NCI-H2171 (cell line): Measurements from ENCODE around the gene HEATR1.
"Not testable (repeated sequence)": the region's sequence is repeated elsewhere in the genome, so short reads cannot be mapped to it uniquely, and the experiment has no call there.

Experiments used
- DNase-seq: peaks from one replicate; lab custom pipeline; 2025; lab: John Stamatoyannopoulos, UW

Gene HEATR1, protein sequence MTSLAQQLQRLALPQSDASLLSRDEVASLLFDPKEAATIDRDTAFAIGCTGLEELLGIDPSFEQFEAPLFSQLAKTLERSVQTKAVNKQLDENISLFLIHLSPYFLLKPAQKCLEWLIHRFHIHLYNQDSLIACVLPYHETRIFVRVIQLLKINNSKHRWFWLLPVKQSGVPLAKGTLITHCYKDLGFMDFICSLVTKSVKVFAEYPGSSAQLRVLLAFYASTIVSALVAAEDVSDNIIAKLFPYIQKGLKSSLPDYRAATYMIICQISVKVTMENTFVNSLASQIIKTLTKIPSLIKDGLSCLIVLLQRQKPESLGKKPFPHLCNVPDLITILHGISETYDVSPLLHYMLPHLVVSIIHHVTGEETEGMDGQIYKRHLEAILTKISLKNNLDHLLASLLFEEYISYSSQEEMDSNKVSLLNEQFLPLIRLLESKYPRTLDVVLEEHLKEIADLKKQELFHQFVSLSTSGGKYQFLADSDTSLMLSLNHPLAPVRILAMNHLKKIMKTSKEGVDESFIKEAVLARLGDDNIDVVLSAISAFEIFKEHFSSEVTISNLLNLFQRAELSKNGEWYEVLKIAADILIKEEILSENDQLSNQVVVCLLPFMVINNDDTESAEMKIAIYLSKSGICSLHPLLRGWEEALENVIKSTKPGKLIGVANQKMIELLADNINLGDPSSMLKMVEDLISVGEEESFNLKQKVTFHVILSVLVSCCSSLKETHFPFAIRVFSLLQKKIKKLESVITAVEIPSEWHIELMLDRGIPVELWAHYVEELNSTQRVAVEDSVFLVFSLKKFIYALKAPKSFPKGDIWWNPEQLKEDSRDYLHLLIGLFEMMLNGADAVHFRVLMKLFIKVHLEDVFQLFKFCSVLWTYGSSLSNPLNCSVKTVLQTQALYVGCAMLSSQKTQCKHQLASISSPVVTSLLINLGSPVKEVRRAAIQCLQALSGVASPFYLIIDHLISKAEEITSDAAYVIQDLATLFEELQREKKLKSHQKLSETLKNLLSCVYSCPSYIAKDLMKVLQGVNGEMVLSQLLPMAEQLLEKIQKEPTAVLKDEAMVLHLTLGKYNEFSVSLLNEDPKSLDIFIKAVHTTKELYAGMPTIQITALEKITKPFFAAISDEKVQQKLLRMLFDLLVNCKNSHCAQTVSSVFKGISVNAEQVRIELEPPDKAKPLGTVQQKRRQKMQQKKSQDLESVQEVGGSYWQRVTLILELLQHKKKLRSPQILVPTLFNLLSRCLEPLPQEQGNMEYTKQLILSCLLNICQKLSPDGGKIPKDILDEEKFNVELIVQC (N-terminal part only)

DNA sequence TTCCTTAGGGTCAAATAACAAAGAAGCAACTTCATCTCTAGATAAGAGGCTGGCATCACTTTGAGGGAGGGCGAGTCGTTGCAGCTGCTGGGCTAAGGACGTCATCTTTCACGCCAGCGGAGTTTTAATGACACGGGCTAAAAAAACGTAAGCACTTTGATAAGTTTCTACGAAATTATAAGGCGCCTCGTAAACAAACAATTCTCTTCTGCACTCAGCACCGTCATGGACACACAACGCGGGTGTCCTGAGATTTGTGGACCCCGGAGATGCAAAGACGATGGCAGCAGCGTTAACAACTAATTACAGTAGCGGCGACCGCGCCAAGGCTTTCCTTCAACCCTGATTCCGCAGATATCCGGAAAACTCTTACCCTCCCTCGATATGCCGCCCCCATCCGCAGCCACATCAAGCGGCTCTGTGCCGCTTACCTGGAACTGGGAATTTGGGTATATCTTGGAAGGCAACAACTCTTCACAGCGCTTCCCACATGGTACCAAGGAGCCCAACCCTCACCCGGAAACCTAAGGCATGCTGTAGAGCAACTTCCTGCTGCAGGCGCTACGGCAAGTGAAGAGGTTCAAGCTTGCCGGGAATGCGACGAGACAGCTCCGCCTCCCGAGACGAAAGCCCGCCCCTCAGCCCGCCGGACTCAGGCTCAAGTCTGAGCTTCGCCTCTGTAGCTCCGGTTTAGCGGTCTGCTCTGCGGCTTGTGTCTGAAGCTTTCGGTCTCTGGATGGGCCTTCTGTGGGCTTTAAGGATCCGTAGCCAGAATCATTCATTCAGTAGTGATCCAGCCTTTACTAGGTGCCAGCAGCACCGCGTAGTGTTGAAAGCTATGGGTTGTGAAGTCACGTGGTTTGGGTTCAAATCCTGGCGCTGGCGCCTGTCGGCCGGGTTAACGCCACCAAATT lies at the start of gene HEATR1:
Gene HEATR1, minus strand, starts transcription at position 526 of the 914 bp plus-strand sequence. Its CDS starts 421 bp downstream, at position 105.
- peak; percentile 86 for DNase-seq

DNA sequence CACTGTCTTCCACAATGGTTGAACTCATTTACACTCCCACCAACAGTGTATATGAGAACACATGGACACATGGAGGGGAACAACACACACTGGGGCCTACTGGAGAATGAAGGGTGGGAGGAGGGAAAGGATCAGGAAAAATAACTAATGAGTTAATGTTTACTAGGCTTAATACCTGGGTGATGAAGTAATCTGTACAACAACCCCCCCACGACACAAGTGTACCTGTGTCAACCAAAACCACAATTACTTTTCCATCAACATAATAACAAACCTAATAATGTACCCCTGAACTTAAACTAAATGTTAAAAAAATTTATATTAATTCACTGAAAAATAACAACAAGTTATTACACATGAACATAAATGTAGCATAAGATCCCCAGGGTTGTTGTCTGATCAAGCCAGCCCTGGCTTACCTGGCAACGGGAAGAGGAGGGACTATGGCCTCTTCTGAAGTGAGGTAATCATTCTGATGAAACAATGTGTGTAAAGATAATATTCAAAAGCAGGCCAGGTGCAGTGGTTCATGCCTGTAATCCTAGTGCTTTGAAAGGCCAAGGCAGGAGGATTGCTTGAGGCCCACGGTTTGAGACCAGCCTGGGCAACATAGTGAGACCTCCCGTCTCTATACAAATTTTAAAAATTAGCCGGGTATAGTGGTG lies 40.8 kb upstream of the HEATR1 start:
- no peak for DNase-seq

DNA sequence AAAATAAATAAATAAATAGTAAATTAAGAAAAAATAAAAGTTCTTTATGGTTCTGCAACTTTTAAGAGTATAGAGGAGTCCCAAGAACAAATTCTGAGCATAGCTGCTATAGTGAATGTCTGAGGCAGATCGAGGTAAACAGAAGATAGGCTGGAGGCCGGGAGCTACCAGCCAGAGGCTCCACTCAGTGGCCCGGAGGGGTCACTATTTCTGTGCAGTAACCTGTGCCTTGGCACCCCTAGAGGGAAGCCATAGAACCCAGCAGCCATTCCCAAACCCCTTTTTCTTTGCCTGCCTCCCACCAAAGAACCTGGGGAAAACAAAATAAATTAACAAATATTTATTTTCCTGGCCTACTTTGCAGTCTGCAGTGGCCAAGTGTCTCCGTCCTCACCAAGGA lies 38.4 kb upstream of the HEATR1 start:
- no peak for DNase-seq

DNA sequence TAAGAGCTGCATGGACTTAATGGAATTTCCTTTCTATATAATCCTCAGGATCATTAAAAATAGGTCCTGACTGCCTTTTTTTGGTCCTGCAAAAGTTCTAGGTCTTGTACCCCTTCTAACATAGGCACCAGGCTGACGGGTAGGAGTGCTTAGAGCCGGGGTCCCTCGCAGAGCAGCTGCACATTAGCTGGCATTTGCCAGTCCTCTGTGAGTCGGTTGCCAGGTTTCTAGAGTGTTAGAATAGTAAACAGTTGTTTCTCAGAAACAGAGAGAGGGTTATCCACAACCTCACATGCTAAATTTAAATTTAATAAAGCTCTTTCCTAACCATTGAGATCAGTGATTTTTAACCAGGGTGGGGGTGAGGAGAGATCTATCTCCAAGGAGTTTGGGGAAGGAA lies 35.4 kb upstream of the HEATR1 start:
- no peak for DNase-seq

DNA sequence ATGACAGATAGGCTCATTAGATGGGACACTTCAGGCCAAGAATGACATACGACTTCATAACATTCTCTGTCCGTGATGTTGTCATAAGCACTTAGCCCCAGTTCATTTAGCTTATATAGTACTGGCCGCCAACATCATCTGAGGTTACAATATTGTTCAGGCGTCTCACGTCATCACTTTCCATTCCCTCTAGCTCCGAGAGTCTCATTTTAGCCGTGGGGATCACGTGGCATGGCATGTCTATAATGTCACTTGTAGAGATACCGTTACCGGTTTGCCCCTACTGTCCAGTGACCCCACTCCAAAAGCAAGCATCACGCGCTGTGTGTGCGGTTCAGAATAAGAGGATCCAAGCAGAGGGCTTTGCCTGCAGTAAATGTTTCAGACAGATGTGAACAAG lies 34.6 kb upstream of the HEATR1 start:
- no peak for DNase-seq

DNA sequence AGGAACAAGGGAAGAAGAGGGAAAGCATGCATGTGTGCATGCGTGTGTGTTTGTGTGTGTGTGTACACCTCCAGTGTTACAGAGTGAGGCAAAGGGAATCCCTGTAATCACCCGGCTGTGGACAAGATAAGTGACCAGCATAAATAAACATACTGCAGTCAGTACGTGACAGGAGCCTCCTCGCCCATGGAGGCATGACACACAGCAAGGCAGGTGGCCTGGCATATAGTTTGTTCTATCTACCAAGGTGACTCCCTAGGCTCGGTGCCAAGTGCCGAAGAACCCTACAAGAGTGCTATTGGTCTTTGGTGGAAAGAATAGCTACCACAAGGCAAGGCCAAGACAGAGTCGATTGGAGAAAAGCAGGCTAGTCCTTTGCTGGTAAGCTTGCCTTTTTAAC lies 31.7 kb upstream of the HEATR1 start:
- DNase-seq = no peak

DNA sequence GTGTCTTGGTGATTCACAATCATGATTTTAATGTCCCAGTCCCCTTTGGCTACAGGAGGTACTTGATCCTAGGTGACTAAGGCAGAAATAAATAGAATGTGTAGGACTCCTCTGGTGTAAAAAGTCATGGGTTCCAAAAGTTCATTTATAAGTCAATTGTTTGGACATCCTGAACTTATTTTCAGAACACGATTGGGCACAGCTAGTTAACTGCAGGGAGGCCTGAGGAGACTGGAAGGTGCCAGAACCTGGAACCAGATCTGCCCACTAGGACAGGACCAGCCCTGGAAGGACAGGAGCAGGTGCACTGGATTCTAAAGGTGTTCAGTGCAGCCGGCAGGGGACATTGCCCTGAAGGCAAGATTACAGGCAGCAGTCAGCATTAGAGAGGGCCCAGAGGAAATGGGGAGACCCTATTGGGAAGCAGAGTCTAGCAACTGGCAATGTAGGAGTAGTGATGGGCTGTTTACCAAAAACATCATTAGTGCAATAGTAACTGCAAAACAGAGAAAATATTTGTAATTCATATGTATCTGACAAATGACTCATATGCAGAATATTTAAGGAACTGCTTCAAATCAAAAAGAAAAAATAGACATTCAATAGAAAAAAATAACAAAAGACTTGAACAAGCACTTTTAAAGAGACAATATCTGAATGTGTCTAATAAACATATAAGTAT lies 23.6 kb upstream of the HEATR1 start:
- DNase-seq = no peak

DNA sequence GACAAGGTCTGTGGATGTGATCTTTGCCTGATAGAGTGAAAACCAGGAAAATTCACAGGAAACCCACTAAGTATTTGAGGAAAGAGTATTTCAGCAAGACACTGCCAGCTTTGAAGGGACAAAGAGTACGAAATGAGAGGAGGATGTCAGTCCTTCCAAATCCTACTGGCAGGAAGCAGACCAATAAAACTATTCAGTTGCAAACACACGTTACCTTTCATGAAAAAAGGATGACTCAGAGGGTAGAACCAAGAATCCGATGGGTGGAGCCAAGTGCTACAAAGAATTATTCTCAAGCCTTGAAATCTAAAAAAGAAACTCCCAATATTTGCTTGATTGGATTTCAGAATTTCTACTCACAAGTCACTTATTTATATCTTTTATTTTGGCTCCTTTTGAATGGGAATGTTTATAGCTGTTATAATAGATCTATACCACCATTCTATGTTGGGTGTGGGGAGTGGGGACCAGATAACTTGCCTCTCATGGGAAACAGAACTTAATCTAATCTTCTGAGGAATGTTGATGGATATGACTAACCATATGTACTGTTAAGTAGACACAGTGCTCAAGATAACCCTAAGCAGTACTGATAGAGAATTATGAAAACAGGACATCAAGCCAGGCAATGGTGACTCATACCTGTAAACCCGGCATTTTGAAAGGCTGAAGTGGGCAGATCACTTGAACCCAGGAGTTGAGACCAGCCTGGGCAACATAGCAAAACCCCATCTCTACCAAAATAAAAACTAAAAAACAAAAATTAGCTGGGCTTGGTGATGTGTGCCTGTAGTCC lies 19.3 kb upstream of the HEATR1 start:
- no peak for DNase-seq

DNA sequence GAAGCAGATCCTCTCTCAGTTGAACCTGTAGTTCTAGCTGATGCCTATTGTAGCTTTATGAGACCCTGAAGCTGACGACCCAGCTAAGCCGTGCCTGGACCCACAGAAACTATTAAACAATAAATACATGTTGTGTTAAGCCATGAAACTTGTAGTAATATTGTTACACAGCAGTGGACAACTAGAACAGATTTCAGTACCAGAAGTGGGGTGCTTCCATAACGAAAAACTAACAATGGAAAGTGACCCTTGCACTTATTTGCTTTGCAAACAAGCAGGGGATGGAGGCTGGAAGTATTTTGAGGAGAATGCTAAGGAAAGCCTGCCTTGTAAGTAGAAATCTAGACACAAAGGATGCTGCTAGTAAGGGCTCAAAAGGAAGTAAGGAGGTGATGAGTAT lies 18.1 kb upstream of the HEATR1 start:
- DNase-seq = no peak

DNA sequence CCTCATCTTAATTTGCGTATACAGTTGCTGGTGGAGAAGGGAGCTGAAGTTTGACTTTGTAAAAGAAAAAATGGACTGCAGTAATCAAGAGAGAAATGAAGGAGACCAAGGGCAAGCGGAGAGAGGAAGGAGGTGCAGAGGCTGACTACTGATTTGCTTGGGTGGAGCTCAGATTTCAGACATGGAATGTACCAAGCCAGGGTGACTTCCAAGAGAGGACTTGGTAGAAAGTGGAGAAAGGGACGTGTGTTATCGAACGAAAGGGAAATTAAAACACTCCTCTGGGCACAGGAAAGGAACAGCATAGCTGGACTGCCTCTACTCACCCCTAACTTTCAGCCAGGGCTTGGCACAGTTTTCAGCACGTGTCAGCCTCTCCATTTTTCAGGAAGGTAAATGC lies 15.1 kb upstream of the HEATR1 start:
- no peak for DNase-seq

DNA sequence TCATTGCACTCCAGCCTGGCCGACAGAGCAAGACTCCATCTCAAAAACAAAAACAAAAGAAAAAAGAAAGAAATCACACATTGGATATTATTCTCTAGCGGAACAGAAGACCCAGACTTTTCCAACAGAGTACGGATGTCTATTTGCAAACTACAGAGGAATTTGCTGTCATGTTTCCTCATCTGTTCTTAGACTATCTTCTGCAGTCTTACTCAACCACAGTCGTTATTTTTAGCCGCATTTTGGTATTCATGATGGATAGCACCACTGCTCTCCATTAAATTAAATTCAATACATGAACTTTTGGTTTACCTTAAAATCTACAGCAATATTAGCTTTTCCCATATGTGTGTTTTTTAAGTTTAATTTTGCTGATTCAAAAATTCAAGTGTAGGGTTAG lies 14.2 kb upstream of the HEATR1 start:
- DNase-seq = no peak

DNA sequence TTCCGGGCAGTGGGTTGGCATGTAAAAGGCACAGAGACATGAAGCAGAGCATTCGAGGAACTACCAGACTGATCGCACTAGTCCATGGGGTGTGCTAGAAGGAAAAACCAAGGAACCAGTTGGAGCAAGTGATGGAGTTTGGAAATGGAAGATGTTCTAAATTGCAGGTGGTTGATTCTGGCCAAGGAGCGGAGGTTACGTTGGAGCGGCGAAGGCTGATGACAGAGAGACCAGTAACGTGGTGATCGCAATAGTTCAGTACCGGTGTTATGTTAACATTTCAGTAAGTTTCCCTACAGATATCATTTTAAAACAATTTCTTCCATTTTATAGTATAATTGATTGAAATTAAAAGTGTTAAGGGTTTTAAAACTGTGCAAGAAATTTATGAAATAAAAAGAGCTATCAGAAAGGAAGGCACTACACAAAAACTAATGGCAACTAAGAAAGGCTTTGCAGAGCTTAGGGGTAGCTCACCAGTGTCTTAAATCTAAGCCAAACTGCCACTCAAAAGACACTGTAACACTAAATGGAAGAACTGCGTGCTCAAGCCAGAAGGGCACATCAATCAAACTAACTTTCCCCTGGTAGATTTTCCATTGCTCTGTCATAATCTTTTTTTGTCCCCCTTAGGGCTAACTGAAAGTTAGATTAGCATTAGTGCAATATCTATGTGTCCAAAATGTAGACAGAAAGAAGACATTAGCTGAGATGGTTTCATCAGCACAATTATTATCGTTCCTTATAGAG lies 11.3 kb upstream of the HEATR1 start:
- no peak for DNase-seq

DNA sequence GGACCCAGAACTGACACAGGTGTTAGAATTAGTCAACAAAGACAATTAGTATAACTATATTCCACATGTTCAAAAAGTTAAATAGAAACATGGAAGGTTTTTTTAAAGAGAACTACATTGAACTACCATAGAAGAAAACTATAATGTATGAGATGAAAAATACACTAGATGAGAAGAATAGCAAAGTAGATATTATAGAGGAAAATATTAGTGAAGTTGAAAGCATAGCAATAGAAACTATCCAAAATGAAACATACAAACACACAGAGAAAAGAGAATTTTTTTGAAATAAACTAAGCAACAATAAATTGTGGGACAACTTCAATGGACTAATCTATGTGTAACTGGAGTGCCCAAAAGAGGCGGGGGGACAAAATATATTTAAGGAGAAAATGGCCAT lies 8.0 kb upstream of the HEATR1 start:
- no peak for DNase-seq

DNA sequence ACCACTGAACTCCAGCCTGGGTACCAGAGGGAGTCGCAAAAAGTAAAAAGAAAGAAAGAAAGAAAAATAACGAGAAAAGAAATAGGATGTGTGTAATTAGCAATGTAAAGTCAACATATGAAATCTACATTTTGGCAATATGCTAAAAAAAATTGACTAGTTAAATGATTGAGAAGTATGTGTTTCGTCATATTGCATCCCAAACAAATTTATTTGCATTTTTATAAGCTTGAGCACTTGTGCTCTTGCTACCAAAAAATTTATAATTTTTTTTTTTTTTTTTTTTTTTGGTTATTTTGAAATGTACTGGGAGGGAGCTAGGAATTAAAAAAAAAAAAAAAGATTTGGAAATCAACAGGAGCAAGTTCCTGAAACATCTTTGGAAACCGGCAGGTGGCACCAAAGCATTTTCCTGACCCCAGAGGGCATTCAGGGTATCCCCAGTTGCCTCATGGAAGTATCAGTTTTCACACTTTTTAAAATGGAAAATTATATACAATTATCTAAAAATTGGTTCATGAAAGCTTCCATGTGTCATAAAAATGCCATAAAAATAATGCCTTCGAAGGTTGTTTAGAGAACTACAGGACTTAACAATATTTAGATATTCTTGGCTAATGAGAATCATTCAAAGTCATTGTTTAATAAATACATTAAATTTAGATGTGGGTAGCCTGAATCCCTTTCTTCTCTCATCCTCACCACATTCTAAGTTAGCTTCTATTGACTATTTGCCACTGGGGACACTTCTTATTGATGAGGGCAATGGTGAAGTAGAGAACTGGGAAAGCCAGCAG lies 4.8 kb upstream of the HEATR1 start:
- peak; percentile 55 for DNase-seq

DNA sequence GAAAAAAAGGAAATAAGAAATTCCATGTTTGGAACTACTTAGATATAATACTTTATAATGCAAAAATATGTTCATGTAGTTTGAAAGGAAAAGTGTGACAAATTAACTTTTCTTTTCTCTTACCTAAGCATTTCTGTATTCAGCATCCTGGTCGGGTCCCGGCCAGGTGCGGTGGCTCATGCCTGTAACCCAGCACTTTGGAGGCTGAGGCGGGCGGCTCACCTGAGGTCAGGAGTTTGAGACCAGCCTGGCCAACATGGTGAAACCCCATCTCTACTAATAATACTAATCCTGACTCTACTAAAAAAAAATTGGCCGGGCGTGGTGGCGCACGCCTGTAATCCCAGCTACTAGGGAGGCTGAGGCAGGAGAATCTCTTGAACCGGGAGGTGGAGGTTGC lies 3.3 kb upstream of the HEATR1 start:
- not testable (repeated sequence) for DNase-seq

DNA sequence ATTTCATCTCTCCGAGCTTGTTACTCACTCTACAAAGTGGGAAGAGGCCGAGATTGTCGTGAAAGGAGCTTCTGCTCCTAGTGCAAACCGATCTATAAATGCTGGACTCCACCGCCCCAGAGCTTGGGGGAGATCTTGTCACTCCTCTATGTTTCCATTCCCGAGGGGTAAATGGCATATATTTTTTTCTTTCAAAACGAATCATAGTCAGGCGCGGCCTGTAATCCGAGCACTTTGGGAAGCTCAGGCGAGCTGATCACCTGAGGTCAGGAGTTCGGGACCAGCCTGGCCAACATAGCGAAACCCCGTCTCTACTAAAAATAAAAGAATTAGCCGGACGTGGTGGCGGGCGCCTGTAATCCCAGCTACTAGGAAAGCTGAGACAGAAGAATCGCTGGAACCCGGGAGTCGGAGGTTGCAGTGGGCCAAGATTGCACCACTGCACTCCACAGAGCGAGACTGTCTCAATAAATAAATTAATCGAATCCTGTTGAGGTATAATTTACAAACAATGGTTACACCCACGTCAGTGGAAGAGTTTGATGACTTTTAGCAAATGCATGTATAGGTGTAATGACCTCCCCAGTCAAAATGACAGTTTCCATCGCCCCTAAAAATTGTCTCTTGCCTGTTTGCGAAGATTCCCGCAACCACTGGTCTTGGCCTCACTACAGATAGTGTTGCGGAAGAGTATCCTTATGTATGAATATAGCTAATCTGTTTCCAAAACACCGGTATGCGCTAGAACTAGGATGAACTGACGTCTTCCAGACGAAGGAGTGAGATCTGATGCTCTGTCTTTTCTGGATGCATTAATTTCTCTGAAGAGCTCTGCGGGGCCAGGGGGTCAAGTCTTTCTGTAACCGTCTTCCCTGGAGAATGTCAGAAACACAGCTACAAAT lies 840 bp upstream of the HEATR1 start:
- DNase-seq = no peak

DNA sequence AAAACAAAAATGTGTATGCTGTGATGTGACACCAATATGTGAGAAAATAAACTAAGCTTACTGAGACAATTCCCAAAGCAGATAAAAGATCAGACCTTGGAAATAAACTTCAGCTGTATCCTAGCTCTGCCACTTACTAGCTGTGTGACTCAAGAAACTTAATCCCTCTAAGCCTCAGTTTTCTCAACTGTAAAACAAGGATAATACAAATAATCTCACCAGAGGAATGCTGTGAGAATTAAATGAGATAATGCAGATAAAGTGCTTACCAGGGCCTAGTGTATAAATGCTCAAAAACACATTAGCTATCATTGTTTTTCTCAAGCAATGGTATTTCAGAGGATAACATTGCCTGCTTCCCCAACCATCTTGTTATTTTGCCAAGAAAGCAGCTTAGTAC lies 2.1 kb downstream of the HEATR1 start:
- no peak for DNase-seq
